H9 (cell line): ENCODE measurements around the gene SBK1. TPM values are rescaled to one million over a fixed set of nuclear protein-coding genes. Genes with fewer than 3 reads are reported as not detected.
A peak's percentile ranks its signal among the peaks of the same experiment; 100 is the strongest.

Experiments
- DNase-seq: peaks from one replicate; pipeline ENCODE4 v3.0.0-alpha.2; 2017
- H2AFZ ChIP-seq: one replicate; pipeline ENCODE4 v1.6.1; 2013; ENCODE audit warnings: mild to moderate bottlenecking, low read length, control low read depth, moderate library complexity
- H2AK5ac ChIP-seq: 2 replicates; pipeline ENCODE4 v1.6.1; 2013; ENCODE audit warnings: low read length, control low read depth, mixed read lengths; ENCODE audit not compliant: insufficient read length
- H2BK120ac ChIP-seq: one replicate; pipeline ENCODE4 v1.6.1; 2013; ENCODE audit warnings: low read depth, mild to moderate bottlenecking, low read length, control low read depth, inconsistent platforms; ENCODE audit not compliant: poor library complexity, severe bottlenecking
- H2BK12ac ChIP-seq: 2 replicates; pipeline ENCODE4 v1.6.1; 2013; ENCODE audit warnings: low read length, control low read depth, mixed read lengths, low read depth; ENCODE audit not compliant: insufficient read length
- H2BK15ac ChIP-seq: 2 replicates; pipeline ENCODE4 v1.6.1; 2013; ENCODE audit warnings: low read depth, low read length, control low read depth
- H2BK20ac ChIP-seq: one replicate; pipeline ENCODE4 v1.6.1; 2013; ENCODE audit warnings: low read depth, mild to moderate bottlenecking, low read length, control low read depth, inconsistent platforms; ENCODE audit not compliant: poor library complexity, severe bottlenecking
- H2BK5ac ChIP-seq: 2 replicates; pipeline ENCODE4 v1.6.1; 2013; ENCODE audit warnings: low read length, control low read depth, mixed read lengths; ENCODE audit not compliant: insufficient read length
- H3K14ac ChIP-seq: 2 replicates; pipeline ENCODE4 v1.6.1; 2013; ENCODE audit warnings: low read length, control low read depth; ENCODE audit not compliant: insufficient read depth
- H3K18ac ChIP-seq: 2 replicates; pipeline ENCODE4 v1.6.1; 2013; ENCODE audit warnings: low read depth, mild to moderate bottlenecking, mixed read lengths, low read length, control low read depth; ENCODE audit not compliant: insufficient read length
- H3K23ac ChIP-seq: 2 replicates; pipeline ENCODE4 v1.6.1; 2013; ENCODE audit warnings: low read length, control low read depth, mixed read lengths, low read depth; ENCODE audit not compliant: insufficient read length
- H3K23me2 ChIP-seq: 2 replicates; pipeline ENCODE4 v1.6.1; 2013; ENCODE audit warnings: low read depth, mild to moderate bottlenecking, mixed read lengths, low read length, control low read depth; ENCODE audit not compliant: insufficient read length, poor library complexity, severe bottlenecking
- H3K27ac ChIP-seq: 2 replicates; pipeline ENCODE4 v1.5.1; 2013; ENCODE audit warnings: low read length, control low read depth, mixed read lengths, low read depth; ENCODE audit not compliant: insufficient read length
- H3K27me3 ChIP-seq: 2 replicates; pipeline ENCODE4 v1.6.1; 2013; ENCODE audit warnings: low read length, control low read depth, inconsistent platforms; ENCODE audit not compliant: insufficient read depth
- H3K4ac ChIP-seq: 2 replicates; pipeline ENCODE4 v1.6.1; 2013; ENCODE audit warnings: low read depth, mild to moderate bottlenecking, control low read depth, inconsistent platforms, low read length, moderate library complexity
- H3K4me1 ChIP-seq: 2 replicates; pipeline ENCODE4 v1.6.1; 2013; ENCODE audit warnings: low read length, control low read depth, inconsistent platforms; ENCODE audit not compliant: insufficient read depth
- H3K4me2 ChIP-seq: 2 replicates; pipeline ENCODE4 v1.6.1; 2013; ENCODE audit warnings: low read length, control low read depth, mixed read lengths; ENCODE audit not compliant: insufficient read length, insufficient read depth
- H3K56ac ChIP-seq: 2 replicates; pipeline ENCODE4 v1.6.1; 2013; ENCODE audit warnings: low read depth, mild to moderate bottlenecking, mixed read lengths, low read length, control low read depth; ENCODE audit not compliant: insufficient read length
- H3K79me1 ChIP-seq: 2 replicates; pipeline ENCODE4 v1.6.1; 2013; ENCODE audit warnings: low read depth, mild to moderate bottlenecking, moderate library complexity, low read length, control low read depth, inconsistent platforms; ENCODE audit not compliant: insufficient read depth, poor library complexity, severe bottlenecking
- H3K79me2 ChIP-seq: 2 replicates; pipeline ENCODE4 v1.6.1; 2013; ENCODE audit warnings: low read length, control low read depth, inconsistent platforms; ENCODE audit not compliant: insufficient read depth
- H3K9ac ChIP-seq: 2 replicates; pipeline ENCODE4 v1.6.1; 2013; ENCODE audit warnings: low read length, control low read depth, mixed read lengths; ENCODE audit not compliant: insufficient read length; ENCODE audit errors: extremely low read depth
- H3K9me3 ChIP-seq: one replicate; pipeline ENCODE4 v1.6.1; 2013; ENCODE audit warnings: low read depth, low read length, inconsistent platforms; ENCODE audit not compliant: control insufficient read depth
- H3T11ph ChIP-seq: one replicate; pipeline ENCODE4 v1.6.1; 2013; ENCODE audit warnings: mild to moderate bottlenecking, low read length, control low read depth, inconsistent platforms
- H4K20me1 ChIP-seq: one replicate; pipeline ENCODE4 v1.6.1; 2013; ENCODE audit not compliant: control insufficient read depth, insufficient read length, insufficient read depth
- H4K5ac ChIP-seq: 2 replicates; pipeline ENCODE4 v1.6.1; 2013; ENCODE audit warnings: low read depth, mild to moderate bottlenecking, mixed read lengths, low read length, control low read depth; ENCODE audit not compliant: insufficient read length
- H4K8ac ChIP-seq: replicated peaks from 2 replicates; pipeline ENCODE4 v1.6.1; 2013; ENCODE audit warnings: low read length, control low read depth, mixed read lengths, low read depth; ENCODE audit not compliant: insufficient read length
- H4K91ac ChIP-seq: 2 replicates; pipeline ENCODE4 v1.6.1; 2013; ENCODE audit warnings: low read depth, mild to moderate bottlenecking, moderate library complexity, mixed read lengths, low read length, control low read depth; ENCODE audit not compliant: insufficient read length
- H3K27ac Mint-ChIP-seq, 3 experiments: 2 replicates in 2 of 3; 3 replicates in 1 of 3; pipeline ENCODE4 v1.8.0; 2020 to 2021; ENCODE audit warnings: mixed read lengths in 3 of 3, mild to moderate bottlenecking in 1 of 3, moderate library complexity in 1 of 3
- H3K27me3 Mint-ChIP-seq: 2 replicates; pipeline ENCODE4 v1.8.0; 2021; ENCODE audit warnings: low read depth, mild to moderate bottlenecking, moderate library complexity, mixed read lengths
- H3K36me3 Mint-ChIP-seq, 3 experiments: 2 replicates in 2 of 3; 3 replicates in 1 of 3; pipeline ENCODE4 v1.8.0; 2020 to 2021; ENCODE audit warnings: low read depth in 3 of 3, mixed read lengths in 3 of 3; ENCODE audit not compliant: insufficient read depth in 1 of 3
- H3K4me1 Mint-ChIP-seq, 2 experiments: 2 replicates each; pipeline ENCODE4 v1.8.0; 2020; ENCODE audit warnings: mixed read lengths in 2 of 2
- H3K4me3 Mint-ChIP-seq, 2 experiments: 2 replicates in 1 of 2; 3 replicates in 1 of 2; pipeline ENCODE4 v1.8.0; 2020 to 2021; ENCODE audit warnings: mild to moderate bottlenecking in 2 of 2, mixed read lengths in 2 of 2, moderate library complexity in 1 of 2
- H3K9me3 Mint-ChIP-seq, 2 experiments: 2 replicates in 1 of 2; 3 replicates in 1 of 2; pipeline ENCODE4 v1.8.0; 2020; ENCODE audit warnings: mild to moderate bottlenecking in 2 of 2, mixed read lengths in 2 of 2, moderate library complexity in 1 of 2
- CTCF ChIP-seq: fragments of 200-600 bp; sonication (generic); conservative IDR thresholded peaks from 3 replicates; pipeline ENCODE4 v1.8.0; 2021; ENCODE audit warnings: antibody characterized with exemption, mild to moderate bottlenecking
- WGBS: extraction: QIAGEN DNeasy Blood & Tissue Kit; methylation state at CpG from one replicate; pipeline ENCODE4 v1.1.7; 2013; ENCODE audit warnings: missing lambda C conversion rate, low lambda C conversion rate, mixed read lengths; ENCODE audit not compliant: insufficient read length; ENCODE audit errors: extremely low coverage; 5-methylcytosine and 5-hydroxymethylcytosine counted together
- total RNA-seq: library from RNA; stranded (reverse); gene quantifications from 2 replicates; pipeline ENCODE4 v1.2.1, GENCODE V29; 2021

The SBK1 gene
- total RNA-seq, 1 experiment from 2014 or later, result 65.5 TPM

GRCh38 chr16:28301620-28302019 lies 9.3 kb downstream of the SBK1 start:
- Histone ChIP-seq H4K20me1 (peaks cover 4% of the 10 kb centered on the region), H3K56ac (no peak overlapping the region), H3T11ph (no peak overlapping the region), H3K23ac (no peak overlapping the region), H2BK20ac (no peak overlapping the region), H3K14ac (no peak overlapping the region), H2AK5ac (no peak overlapping the region), H4K8ac (no peak overlapping the region), H4K5ac (no peak overlapping the region), H3K9ac (no peak overlapping the region), H2BK120ac (no peak overlapping the region), H3K18ac (no peak overlapping the region), H3K23me2 (no peaks in the 10 kb centered on the region), H2BK5ac (no peak overlapping the region), H4K91ac (no peak overlapping the region), H3K27ac (no peak overlapping the region), H3K9me3 (no peaks in the 10 kb centered on the region), H2BK12ac (no peak overlapping the region), H3K4ac (no peak overlapping the region), H3K79me1 (peaks cover 17% of the 10 kb centered on the region), H3K4me1 (peaks cover 9% of the 10 kb centered on the region; the same call in 1 of the 2 replicates), H2BK15ac (no peak overlapping the region), H2AFZ (no peak overlapping the region), H3K79me2 (peaks cover 17% of the 10 kb centered on the region; the same call in 1 of the 2 replicates), H3K4me2 (no peak overlapping the region), H3K27me3 (no peaks in the 10 kb centered on the region)
- H3K27me3 Mint-ChIP-seq, result no peaks in the 10 kb centered on the region
- peaks cover 23 to 34% of the 10 kb centered on the region in 2 experiments for H3K4me1 Mint-ChIP-seq
- no CpG with 5 or more reads among the region's 2 CpGs for WGBS
- H3K9me3 Mint-ChIP-seq, result no peaks in the 10 kb centered on the region
- H3K4me3 Mint-ChIP-seq, result no peak overlapping the region
- no peak for DNase-seq
- H3K36me3 Mint-ChIP-seq, result peaks cover 25 to 46% (median 43%) of the 10 kb centered on the region in 3 experiments
- H3K27ac Mint-ChIP-seq, result peak overlapping the region in 1 of 3 experiments; percentile 28; a peak in 1 of 7 replicates
- TF ChIP-seq CTCF, result no peak
